PFSK-1 (cell line): Measurements from ENCODE around the gene BMP4.

Source experiments
- POLR2AphosphoS5 ChIP-seq: IDR thresholded peaks from 2 replicates; pipeline ENCODE4 v1.6.1; 2012; ENCODE audit warnings: low read depth, mild to moderate bottlenecking, control low read depth, low read length, moderate library complexity
- SIN3A ChIP-seq: IDR thresholded peaks from 2 replicates; pipeline ENCODE4 v1.6.1; 2012; ENCODE audit warnings: mild to moderate bottlenecking, low read length, moderate library complexity, borderline replicate concordance; ENCODE audit not compliant: insufficient read depth
- TAF1 ChIP-seq: IDR thresholded peaks from 2 replicates; pipeline ENCODE4 v1.6.1; 2012; ENCODE audit warnings: low read length, control low read depth, borderline replicate concordance; ENCODE audit not compliant: insufficient read depth

DNA sequence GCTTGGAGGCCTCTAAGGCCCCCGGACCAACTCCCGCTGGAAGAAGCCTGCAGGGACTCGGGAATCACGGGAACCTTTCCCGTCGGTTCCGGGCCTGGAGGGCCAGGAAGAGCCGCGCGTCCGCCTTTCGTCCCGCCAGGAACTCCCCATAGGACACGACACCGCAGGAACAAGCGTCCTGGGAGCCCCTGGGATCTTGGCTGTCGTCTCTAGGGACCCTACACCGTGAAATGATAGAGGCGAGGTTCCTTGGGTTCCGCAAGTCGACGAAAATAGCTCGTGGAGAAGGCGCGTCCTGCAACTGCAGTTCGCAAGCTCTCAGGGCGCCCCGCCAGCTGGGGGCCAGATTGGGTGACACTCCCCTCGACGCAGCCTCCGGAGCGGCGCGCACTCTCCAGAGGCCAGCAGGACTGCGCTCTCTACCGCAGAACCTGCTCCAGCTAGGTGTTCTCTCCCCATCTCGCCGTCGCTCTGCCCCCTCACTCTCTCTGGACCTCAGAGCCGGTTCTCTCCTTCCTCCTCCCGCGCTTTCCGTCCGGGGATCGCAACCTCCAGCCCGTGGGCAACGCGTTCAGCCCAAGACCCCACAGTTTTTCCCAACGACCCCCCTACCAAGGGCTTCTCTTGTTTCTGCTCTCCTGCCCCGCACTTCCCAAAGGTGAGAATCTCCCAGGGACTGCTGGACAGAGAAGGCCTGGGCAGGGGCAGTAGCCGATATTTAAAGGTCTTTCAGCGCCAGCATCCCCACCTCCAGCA is 776 bp downstream of the BMP4 start:
- TF ChIP-seq POLR2AphosphoS5 = no peak
- no peak for TF ChIP-seq SIN3A
- no peak for TF ChIP-seq TAF1
